GM12878 (cell line): ENCODE measurements around the gene CHSY3. TPM values are rescaled to one million over a fixed set of nuclear protein-coding genes. Genes with fewer than 3 reads are reported as not detected.

Experiments used
- ATAC-seq: fragments of 200-7000 bp; cut with Tn5 transposase; 3 replicates; pipeline ENCODE4 v1.9.1; 2020; ENCODE audit warnings: mild to moderate bottlenecking, moderate library complexity
- BruUV-seq: library from RNA; stranded (reverse); fragments of 400-500 nt; replicated peaks from 2 replicates; lab custom pipeline; 2021; lab: Mats Ljungman, UMichigan
- CTCF ChIA-PET: fragments of 300-600 bp; sonication (Branson Sonifier 250); formaldehyde crosslinking; extraction: SDS; loops from one replicate; lab custom pipeline; 2021; ENCODE audit warnings: inconsistent platforms; lab: Yijun Ruan, JAX
- POLR2A ChIA-PET: fragments of 350-600 bp; formaldehyde crosslinking; extraction: SDS; loops from one replicate; lab custom pipeline; 2021; ENCODE audit warnings: inconsistent platforms; lab: Charles Lee
- RAD21 ChIA-PET: fragments of 300-600 bp; sonication (Branson Sonifier 250); formaldehyde crosslinking; loops from one replicate; lab custom pipeline; 2023; ENCODE audit warnings: antibody characterized with exemption; ENCODE audit not compliant: unreplicated experiment; lab: Charles Lee
- SMC1A ChIA-PET: fragments of 300-600 bp; sonication (Branson Sonifier 250); formaldehyde crosslinking; loops from one replicate; lab custom pipeline; 2023; ENCODE audit not compliant: unreplicated experiment, uncharacterized antibody; lab: Charles Lee
- DNase-seq: peaks from one replicate; pipeline ENCODE4 v3.0.0-alpha.2; 2011; ENCODE audit warnings: low read depth, low spot score
- FAIRE-seq: peaks from 3 replicates; lab custom pipeline; 2011; peaks lifted over from hg19 to GRCh38; lab: Jason Lieb, UNC
- H2AFZ ChIP-seq: 2 replicates; pipeline ENCODE4 v1.6.0; 2011; ENCODE audit warnings: low read depth, low read length, control low read depth; ENCODE audit not compliant: control insufficient read depth
- H3K27ac ChIP-seq: 2 replicates; pipeline ENCODE4 v1.5.1; 2011; ENCODE audit warnings: control low read depth; ENCODE audit not compliant: control insufficient read depth, insufficient read depth
- H3K27me3 ChIP-seq, 2 experiments: replicated peaks in 1 of 2; 2 replicates each; pipeline versions ENCODE4 v1.6.0 to v1.6.1; 2011; ENCODE audit warnings: low read length in 1 of 2; ENCODE audit not compliant: control insufficient read depth in 2 of 2, insufficient read depth in 2 of 2
- H3K36me3 ChIP-seq, 2 experiments: 2 replicates each; pipeline ENCODE4 v1.5.1; 2011; ENCODE audit warnings: low read length in 1 of 2; ENCODE audit not compliant: control insufficient read depth in 2 of 2, insufficient read depth in 2 of 2
- H3K4me1 ChIP-seq: 2 replicates; pipeline ENCODE4 v1.6.1; 2011; ENCODE audit warnings: mild to moderate bottlenecking, low read length, moderate library complexity, mixed read lengths; ENCODE audit not compliant: control insufficient read depth, insufficient read depth
- H3K4me2 ChIP-seq: 2 replicates; pipeline ENCODE4 v1.6.0; 2011; ENCODE audit warnings: control low read depth; ENCODE audit not compliant: control insufficient read depth, insufficient read depth
- H3K4me3 ChIP-seq: fragments of 200-600 bp; sonication (generic); 2 replicates; pipeline ENCODE4 v1.5.1; 2016
- H3K79me2 ChIP-seq: 2 replicates; pipeline ENCODE4 v1.6.0; 2011; ENCODE audit warnings: low read length; ENCODE audit not compliant: control insufficient read depth, insufficient read depth
- H3K9ac ChIP-seq: 2 replicates; pipeline ENCODE4 v1.8.0; 2011; ENCODE audit warnings: low read length, control low read depth, mixed read lengths; ENCODE audit not compliant: control insufficient read depth, insufficient read depth
- H3K9me3 ChIP-seq: replicated peaks from 3 replicates; pipeline ENCODE4 v1.5.1; 2011; ENCODE audit warnings: mild to moderate bottlenecking, low read length; ENCODE audit not compliant: control insufficient read depth, insufficient read depth
- H4K20me1 ChIP-seq: 2 replicates; pipeline ENCODE4 v1.6.0; 2011; ENCODE audit not compliant: control insufficient read depth, insufficient read depth
- ATF7 ChIP-seq: fragments of 450-650 bp; IDR thresholded peaks from 2 replicates; pipeline ENCODE4 v1.6.1; 2016; ENCODE audit warnings: low read depth, mild to moderate bottlenecking
- BACH1 ChIP-seq: fragments of 450-650 bp; IDR thresholded peaks from 2 replicates; pipeline ENCODE4 v1.6.1; 2017; ENCODE audit warnings: mild to moderate bottlenecking, borderline replicate concordance
- BHLHE40 ChIP-seq, 2 experiments: fragments of 450-650 bp in 1 of 2; IDR thresholded peaks; 2 replicates each; pipeline ENCODE4 v1.6.1; 2011 to 2017; ENCODE audit warnings: low read depth in 2 of 2, borderline replicate concordance in 1 of 2, improper control_type of control experiment in 1 of 2, low read length in 1 of 2, mild to moderate bottlenecking in 1 of 2
- CHD2 ChIP-seq: IDR thresholded peaks from 2 replicates; pipeline ENCODE4 v1.6.1; 2011; ENCODE audit warnings: low read depth, low read length, improper control_type of control experiment, borderline replicate concordance
- CHD4 ChIP-seq: fragments of 200-600 bp; sonication (generic); IDR thresholded peaks from 2 replicates; pipeline ENCODE4 v1.6.1; 2016; ENCODE audit warnings: mild to moderate bottlenecking
- GABPA ChIP-seq: IDR thresholded peaks from 2 replicates; pipeline ENCODE4 v1.6.1; 2014; ENCODE audit warnings: antibody characterized with exemption, low read depth, mild to moderate bottlenecking, inconsistent platforms
- GATAD2B ChIP-seq: fragments of 450-650 bp; conservative IDR thresholded peaks from 2 replicates; pipeline ENCODE4 v1.6.1; 2017; ENCODE audit warnings: low read depth, mild to moderate bottlenecking, moderate library complexity
- IKZF2 ChIP-seq, 2 experiments: fragments of 450-650 bp; IDR thresholded peaks; 2 replicates each; pipeline ENCODE4 v1.6.1; 2017; ENCODE audit warnings: mild to moderate bottlenecking in 2 of 2, moderate library complexity in 2 of 2
- PAX8 ChIP-seq: fragments of 450-650 bp; IDR thresholded peaks from 2 replicates; pipeline ENCODE4 v1.6.1; 2017; ENCODE audit warnings: mild to moderate bottlenecking, moderate library complexity
- POLR2AphosphoS5 ChIP-seq: IDR thresholded peaks from 2 replicates; pipeline ENCODE4 v1.6.1; 2011; ENCODE audit warnings: mild to moderate bottlenecking, low read length, inconsistent platforms
- RBBP5 ChIP-seq: fragments of 200-600 bp; sonication (generic); conservative IDR thresholded peaks from 2 replicates; pipeline ENCODE4 v1.6.1; 2016
- SKIL ChIP-seq: fragments of 450-650 bp; IDR thresholded peaks from 2 replicates; pipeline ENCODE4 v1.6.1; 2017; ENCODE audit warnings: mild to moderate bottlenecking, low read depth, inconsistent platforms; ENCODE audit not compliant: poor library complexity, severe bottlenecking
- ZNF207 ChIP-seq: fragments of 450-650 bp; IDR thresholded peaks from 2 replicates; pipeline ENCODE4 v1.6.1; 2014; ENCODE audit warnings: antibody characterized with exemption, mild to moderate bottlenecking, borderline replicate concordance
- in situ Hi-C: fragments of 300-500 bp; cut with MboI; formaldehyde crosslinking; loops from 9 replicates; pipeline ENCODE4 v1.14.3; 2018; ENCODE audit warnings: mixed read lengths
- intact Hi-C: fragments of 100-400 bp; cut with micrococcal nuclease; formaldehyde crosslinking; loops from one replicate; pipeline ENCODE4 v1.14.2; 2022; ENCODE audit not compliant: unreplicated experiment
- polyA plus RNA-seq, 11 experiments: library from polyadenylated mRNA; depleted of rRNA in 4 of 11; unstranded in 6 of 11; stranded (reverse) in 5 of 11; fragments of >200 nt; fragmentation: Nextera tagmentation in 4 of 11; fragmentation: Illumina TruSeq in 1 of 11; extraction: Ambion mirVana in 4 of 11; extraction: Trizol in 1 of 11; gene quantifications; 1 replicate in 1 of 11; 2 replicates in 10 of 11; pipeline versions ENCODE4 v1.2.1 to v1.2.3, GENCODE V29; 2011 to 2016; ENCODE audit warnings: inconsistent platforms in 2 of 11, missing spikeins in 2 of 11, low read depth in 1 of 11
- total RNA-seq, 4 experiments: library from RNA; depleted of rRNA in 3 of 4; stranded (reverse); fragments of >200 nt in 3 of 4; fragmentation: Illumina TruSeq in 1 of 4; extraction: Trizol in 1 of 4; gene quantifications; 2 replicates each; pipeline versions ENCODE4 v1.2.1 to v1.2.3, GENCODE V29; 2013 to 2021
- TF ChIP-seq, protein P1 (sequence below): fragments of 450-650 bp; IDR thresholded peaks from 2 replicates; pipeline ENCODE4 v1.6.1; 2016; ENCODE audit warnings: mild to moderate bottlenecking
- TF ChIP-seq, protein P2 (sequence below): fragments of 450-650 bp; formaldehyde crosslinking; IDR thresholded peaks from 2 replicates; pipeline ENCODE4 v1.4.0; 2022; ENCODE audit warnings: mild to moderate bottlenecking, moderate library complexity

Gene CHSY3
- total and polyA plus RNA-seq, 10 of the 15 experiments (the other 5 are each of a cell fraction or from before 2014, with no cell fraction given), result not detected

GRCh38 chr5:130171699-130172098, 267.4 kb downstream of the CHSY3 start:
- no peak overlapping the region for H3K4me2 ChIP-seq
- no peaks in the 10 kb centered on the region for H3K27me3 ChIP-seq
- TF ChIP-seq BACH1 (no peak), GABPA (no peak), GATAD2B (no peak), PAX8 (no peak), POLR2AphosphoS5 (no peak), ZNF207 (no peak), CHD2 (no peak), CHD4 (no peak), RBBP5 (no peak), IKZF2 (IDR thresholded peaks at IDR 0.05) (no peak), SKIL (no peak), ATF7 (no peak), BHLHE40 (IDR thresholded peaks at IDR 0.05; ENCODE audit: borderline replicate concordance in 1 of 2, low read depth in 2 of 2, low read length in 1 of 2) (no peak)
- TF ChIP-seq, protein P1, sequence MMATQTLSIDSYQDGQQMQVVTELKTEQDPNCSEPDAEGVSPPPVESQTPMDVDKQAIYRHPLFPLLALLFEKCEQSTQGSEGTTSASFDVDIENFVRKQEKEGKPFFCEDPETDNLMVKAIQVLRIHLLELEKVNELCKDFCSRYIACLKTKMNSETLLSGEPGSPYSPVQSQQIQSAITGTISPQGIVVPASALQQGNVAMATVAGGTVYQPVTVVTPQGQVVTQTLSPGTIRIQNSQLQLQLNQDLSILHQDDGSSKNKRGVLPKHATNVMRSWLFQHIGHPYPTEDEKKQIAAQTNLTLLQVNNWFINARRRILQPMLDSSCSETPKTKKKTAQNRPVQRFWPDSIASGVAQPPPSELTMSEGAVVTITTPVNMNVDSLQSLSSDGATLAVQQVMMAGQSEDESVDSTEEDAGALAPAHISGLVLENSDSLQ, result no peak
- TF ChIP-seq, protein P2, sequence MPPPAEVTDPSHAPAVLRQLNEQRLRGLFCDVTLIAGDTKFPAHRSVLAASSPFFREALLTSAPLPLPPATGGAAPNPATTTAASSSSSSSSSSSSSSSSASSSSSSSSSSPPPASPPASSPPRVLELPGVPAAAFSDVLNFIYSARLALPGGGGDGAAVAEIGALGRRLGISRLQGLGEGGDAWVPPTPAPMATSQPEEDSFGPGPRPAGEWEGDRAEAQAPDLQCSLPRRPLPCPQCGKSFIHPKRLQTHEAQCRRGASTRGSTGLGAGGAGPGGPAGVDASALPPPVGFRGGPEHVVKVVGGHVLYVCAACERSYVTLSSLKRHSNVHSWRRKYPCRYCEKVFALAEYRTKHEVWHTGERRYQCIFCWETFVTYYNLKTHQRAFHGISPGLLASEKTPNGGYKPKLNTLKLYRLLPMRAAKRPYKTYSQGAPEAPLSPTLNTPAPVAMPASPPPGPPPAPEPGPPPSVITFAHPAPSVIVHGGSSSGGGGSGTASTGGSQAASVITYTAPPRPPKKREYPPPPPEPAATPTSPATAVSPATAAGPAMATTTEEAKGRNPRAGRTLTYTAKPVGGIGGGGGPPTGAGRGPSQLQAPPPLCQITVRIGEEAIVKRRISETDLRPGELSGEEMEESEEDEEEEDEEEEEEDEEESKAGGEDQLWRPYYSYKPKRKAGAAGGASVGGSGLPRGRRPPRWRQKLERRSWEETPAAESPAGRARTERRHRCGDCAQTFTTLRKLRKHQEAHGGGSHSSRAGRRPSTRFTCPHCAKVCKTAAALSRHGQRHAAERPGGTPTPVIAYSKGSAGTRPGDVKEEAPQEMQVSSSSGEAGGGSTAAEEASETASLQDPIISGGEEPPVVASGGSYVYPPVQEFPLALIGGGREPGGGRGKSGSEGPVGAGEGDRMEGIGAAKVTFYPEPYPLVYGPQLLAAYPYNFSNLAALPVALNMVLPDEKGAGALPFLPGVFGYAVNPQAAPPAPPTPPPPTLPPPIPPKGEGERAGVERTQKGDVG (CRISPR knock-in tag), result no peak
- TF ChIP-seq, all 136 proteins: peak for 0
- DNase-seq (no peak), FAIRE-seq (peak; percentile 18), ATAC-seq (no peak)
- no peak overlapping the region for H3K4me3 ChIP-seq
- no TSS peak for BruUV-seq
- intact Hi-C loops, result no loop called here
- no peaks in the 10 kb centered on the region for H3K4me1 ChIP-seq
- no peaks in the 10 kb centered on the region for H4K20me1 ChIP-seq
- in situ Hi-C loops, result no loop called here
- H2AFZ ChIP-seq, result no peak overlapping the region
- CTCF ChIA-PET, result interaction anchor here (0.7 to 1.1 kb wide), 2 partner anchors 87 to 148 kb away, joined by 3 read pairs; no protein-coding TSS in a partner anchor
- POLR2A ChIA-PET, result no interaction called here
- no peak overlapping the region for H3K9ac ChIP-seq
- H3K9me3 ChIP-seq, result no peaks in the 10 kb centered on the region
- no peak overlapping the region for H3K27ac ChIP-seq
- H3K36me3 ChIP-seq, result no peaks in the 10 kb centered on the region
- RAD21 ChIA-PET, result no interaction called here
- SMC1A ChIA-PET, result interaction anchor here (0.7 to 0.9 kb wide), 3 partner anchors 13 to 631 kb away, joined by 3 to 4 read pairs (median 3); no protein-coding TSS in a partner anchor
- no peaks in the 10 kb centered on the region for H3K79me2 ChIP-seq
